ENCODE data around the gene SEC23B. TPM values are rescaled to one million over a fixed set of nuclear protein-coding genes. Genes with fewer than 3 reads are reported as not detected.

SEC23B gene
- total and polyA plus RNA-seq, 2 donors (not counting 3 experiments of a cell fraction or from before 2014, with no cell fraction given): 38.0 to 44.0 TPM

DNA sequence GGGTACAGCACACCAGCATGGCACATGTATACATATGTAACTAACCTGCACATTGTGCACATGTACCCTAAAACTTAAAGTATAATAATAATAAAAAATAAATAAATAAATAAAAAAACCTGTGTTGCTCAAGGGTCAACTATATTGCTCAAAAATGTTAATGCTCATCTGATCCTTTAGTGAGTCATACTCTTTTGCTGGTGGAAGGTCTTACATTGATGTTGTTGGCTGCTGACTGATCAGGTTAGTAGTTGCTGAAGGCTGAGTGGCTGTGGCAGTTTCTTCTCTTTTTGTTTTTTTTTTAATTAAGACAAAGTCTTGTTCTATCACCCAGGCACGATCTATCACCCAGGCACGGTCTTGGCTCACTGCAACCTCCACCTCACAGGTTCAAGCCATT lies 29.9 kb downstream of the SEC23B start:
- no peaks in the 10 kb centered on the region for H3K27me3 ChIP-seq (ENCODE audit: control insufficient read depth in 2 of 2, insufficient read depth in 2 of 2, low read length in 2 of 2)
- no peak for DNase-seq (ENCODE audit: low read depth, low spot score)
- no peaks in the 10 kb centered on the region for H3K9me1 ChIP-seq (replicated peaks; ENCODE audit: control insufficient read depth, extremely low read depth, insufficient read depth, low read length)
- TF ChIP-seq POLR2A (IDR thresholded peaks at IDR 0.05; ENCODE audit: low read depth, low read length): no peak
- no peak for TF ChIP-seq FOS (IDR thresholded peaks at IDR 0.05; ENCODE audit: borderline replicate concordance, insufficient read depth, low read length)
- TF ChIP-seq MYC (IDR thresholded peaks at IDR 0.05; ENCODE audit: low read depth, low read length): no peak
- TF ChIP-seq GATA2 (IDR thresholded peaks at IDR 0.05; ENCODE audit: insufficient read depth, insufficient read length, low read depth, low read length): no peak
- TF ChIP-seq JUN (IDR thresholded peaks at IDR 0.05; ENCODE audit: borderline replicate concordance, insufficient read depth, insufficient read length, low read depth): no peak
- TF ChIP-seq, protein P1, sequence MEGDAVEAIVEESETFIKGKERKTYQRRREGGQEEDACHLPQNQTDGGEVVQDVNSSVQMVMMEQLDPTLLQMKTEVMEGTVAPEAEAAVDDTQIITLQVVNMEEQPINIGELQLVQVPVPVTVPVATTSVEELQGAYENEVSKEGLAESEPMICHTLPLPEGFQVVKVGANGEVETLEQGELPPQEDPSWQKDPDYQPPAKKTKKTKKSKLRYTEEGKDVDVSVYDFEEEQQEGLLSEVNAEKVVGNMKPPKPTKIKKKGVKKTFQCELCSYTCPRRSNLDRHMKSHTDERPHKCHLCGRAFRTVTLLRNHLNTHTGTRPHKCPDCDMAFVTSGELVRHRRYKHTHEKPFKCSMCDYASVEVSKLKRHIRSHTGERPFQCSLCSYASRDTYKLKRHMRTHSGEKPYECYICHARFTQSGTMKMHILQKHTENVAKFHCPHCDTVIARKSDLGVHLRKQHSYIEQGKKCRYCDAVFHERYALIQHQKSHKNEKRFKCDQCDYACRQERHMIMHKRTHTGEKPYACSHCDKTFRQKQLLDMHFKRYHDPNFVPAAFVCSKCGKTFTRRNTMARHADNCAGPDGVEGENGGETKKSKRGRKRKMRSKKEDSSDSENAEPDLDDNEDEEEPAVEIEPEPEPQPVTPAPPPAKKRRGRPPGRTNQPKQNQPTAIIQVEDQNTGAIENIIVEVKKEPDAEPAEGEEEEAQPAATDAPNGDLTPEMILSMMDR (IDR thresholded peaks at IDR 0.05; ENCODE audit: extremely low read depth in 1 of 2, insufficient read depth in 1 of 2, low read depth in 1 of 2, low read length in 2 of 2): no peak
- TF ChIP-seq POLR2AphosphoS5 (IDR thresholded peaks at IDR 0.05; ENCODE audit: insufficient read depth, low read depth, low read length): no peak
- TF ChIP-seq MAX (IDR thresholded peaks at IDR 0.05; ENCODE audit: insufficient read depth, insufficient read length): no peak
- TF ChIP-seq EZH2 (IDR thresholded peaks at IDR 0.05; ENCODE audit: borderline replicate concordance, low read depth, low read length, severe bottlenecking): no peak
- no peaks in the 10 kb centered on the region for H4K20me1 ChIP-seq (replicated peaks; ENCODE audit: control insufficient read depth, extremely low read depth, insufficient read depth, low read length)
- H3K4me1 ChIP-seq (ENCODE audit: control insufficient read depth, extremely low read depth, insufficient read depth, low read length): no peaks in the 10 kb centered on the region
- no peaks in the 10 kb centered on the region for H3K9me3 ChIP-seq (replicated peaks; ENCODE audit: control insufficient read depth, insufficient read depth, low read length)
- H3K36me3 ChIP-seq (ENCODE audit: control insufficient read depth in 2 of 2, extremely low read depth in 1 of 2, insufficient read depth in 2 of 2, low read length in 2 of 2): peaks cover 17 to 19% of the 10 kb centered on the region in 2 experiments
- CTCF ChIA-PET: no interaction called here
- dilution Hi-C loops (cut with MboI; ENCODE audit: extremely low pct_ligation_motif_present, low sequenced_read_pairs): no loop called here
- POLR2A ChIA-PET: no interaction called here
- no peak overlapping the region for H3K4me3 ChIP-seq (replicated peaks in 1 of 3; ENCODE audit: insufficient read depth in 1 of 3, low read depth in 1 of 3, low read length in 3 of 3)
- H3K4me2 ChIP-seq (ENCODE audit: insufficient read depth, low read length): no peak overlapping the region
- H3K27ac ChIP-seq (ENCODE audit: insufficient read depth, low read depth, low read length): no peak overlapping the region
- H2AFZ ChIP-seq (ENCODE audit: low read depth, low read length): no peak overlapping the region
- no peak overlapping the region for H3K9ac ChIP-seq (replicated peaks; ENCODE audit: extremely low read depth, insufficient read depth, low read length)
- no peaks in the 10 kb centered on the region for H3K79me2 ChIP-seq (ENCODE audit: control insufficient read depth, insufficient read depth, low read length)
- intact Hi-C loops (cut with micrococcal nuclease): no loop called here
- no peak for FAIRE-seq
- BruUV-seq (replicated peaks): no TSS peak

Data from endothelial cell of umbilical vein (primary cell).